Upper lobe of left lung (tissue), 4 donors: ENCODE data around the gene GIGYF1.

Experiments
- POLR2A ChIP-seq, 4 donors: fragments of 450-650 bp; IDR thresholded peaks; one replicate each; pipeline ENCODE4 v1.5.1; 2016 to 2017; ENCODE audit warnings: antibody characterized with exemption in 4 of 4, mild to moderate bottlenecking in 2 of 4
- POLR2AphosphoS5 ChIP-seq, 2 donors: sonication (generic); formaldehyde crosslinking; IDR thresholded peaks; one replicate each; pipeline ENCODE4 v1.5.1; 2017; ENCODE audit warnings: antibody characterized with exemption in 2 of 2
- TF ChIP-seq, protein P1 (sequence below), 6 experiments: fragments of 450-650 bp in 4 of 6; fragments of 200-600 bp in 2 of 6; sonication (generic) in 2 of 6; IDR thresholded peaks; one replicate each; pipeline ENCODE4 v1.5.1; 2016 to 2019; ENCODE audit warnings: antibody characterized with exemption in 6 of 6

DNA sequence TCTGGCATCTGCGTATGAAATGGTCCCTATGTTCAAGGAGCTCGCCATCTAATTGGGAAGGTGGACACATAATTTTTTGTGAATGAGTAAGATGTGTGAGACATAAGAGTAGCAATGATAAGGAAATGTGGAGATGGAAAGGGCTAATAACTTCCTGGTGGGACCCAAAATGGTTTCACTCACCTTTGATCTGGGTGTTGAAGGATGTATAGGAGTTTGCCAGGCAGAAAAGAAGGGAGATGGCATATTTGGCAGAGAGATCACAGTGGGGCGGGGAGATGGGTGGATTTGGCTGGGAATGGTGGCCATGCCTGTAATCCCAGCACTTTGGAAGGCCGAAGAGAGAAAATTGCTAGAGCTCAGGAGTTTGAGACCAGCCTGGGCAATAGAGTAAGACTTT lies 16.4 kb upstream of the GIGYF1 start:
- TF ChIP-seq POLR2A (IDR thresholded peaks at IDR 0.05) (no peak), POLR2AphosphoS5 (IDR thresholded peaks at IDR 0.05) (no peak)
- TF ChIP-seq, protein P1, sequence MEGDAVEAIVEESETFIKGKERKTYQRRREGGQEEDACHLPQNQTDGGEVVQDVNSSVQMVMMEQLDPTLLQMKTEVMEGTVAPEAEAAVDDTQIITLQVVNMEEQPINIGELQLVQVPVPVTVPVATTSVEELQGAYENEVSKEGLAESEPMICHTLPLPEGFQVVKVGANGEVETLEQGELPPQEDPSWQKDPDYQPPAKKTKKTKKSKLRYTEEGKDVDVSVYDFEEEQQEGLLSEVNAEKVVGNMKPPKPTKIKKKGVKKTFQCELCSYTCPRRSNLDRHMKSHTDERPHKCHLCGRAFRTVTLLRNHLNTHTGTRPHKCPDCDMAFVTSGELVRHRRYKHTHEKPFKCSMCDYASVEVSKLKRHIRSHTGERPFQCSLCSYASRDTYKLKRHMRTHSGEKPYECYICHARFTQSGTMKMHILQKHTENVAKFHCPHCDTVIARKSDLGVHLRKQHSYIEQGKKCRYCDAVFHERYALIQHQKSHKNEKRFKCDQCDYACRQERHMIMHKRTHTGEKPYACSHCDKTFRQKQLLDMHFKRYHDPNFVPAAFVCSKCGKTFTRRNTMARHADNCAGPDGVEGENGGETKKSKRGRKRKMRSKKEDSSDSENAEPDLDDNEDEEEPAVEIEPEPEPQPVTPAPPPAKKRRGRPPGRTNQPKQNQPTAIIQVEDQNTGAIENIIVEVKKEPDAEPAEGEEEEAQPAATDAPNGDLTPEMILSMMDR (IDR thresholded peaks at IDR 0.05): no peak
